GM13976 (cell line): ENCODE results near the gene NCAM2.

Experiments
- DNase-seq: peaks from one replicate; pipeline ENCODE4 v3.0.0; 2012; ENCODE audit warnings: low spot score
- in situ Hi-C: fragments of 300-500 bp; cut with MboI; formaldehyde crosslinking; loops from one replicate; pipeline ENCODE4 v1.12.0; 2022; ENCODE audit warnings: low sequenced_read_pairs, mixed read lengths, inconsistent platforms; ENCODE audit not compliant: unreplicated experiment
- TF ChIP-seq, protein P1 (sequence below): IDR thresholded peaks from 2 replicates; pipeline ENCODE4 v1.5.1; 2012; ENCODE audit warnings: borderline replicate concordance, mild to moderate bottlenecking; ENCODE audit not compliant: insufficient read depth; ENCODE audit errors: extremely low read depth, missing control alignments, control extremely low read depth

NCAM2 gene

DNA sequence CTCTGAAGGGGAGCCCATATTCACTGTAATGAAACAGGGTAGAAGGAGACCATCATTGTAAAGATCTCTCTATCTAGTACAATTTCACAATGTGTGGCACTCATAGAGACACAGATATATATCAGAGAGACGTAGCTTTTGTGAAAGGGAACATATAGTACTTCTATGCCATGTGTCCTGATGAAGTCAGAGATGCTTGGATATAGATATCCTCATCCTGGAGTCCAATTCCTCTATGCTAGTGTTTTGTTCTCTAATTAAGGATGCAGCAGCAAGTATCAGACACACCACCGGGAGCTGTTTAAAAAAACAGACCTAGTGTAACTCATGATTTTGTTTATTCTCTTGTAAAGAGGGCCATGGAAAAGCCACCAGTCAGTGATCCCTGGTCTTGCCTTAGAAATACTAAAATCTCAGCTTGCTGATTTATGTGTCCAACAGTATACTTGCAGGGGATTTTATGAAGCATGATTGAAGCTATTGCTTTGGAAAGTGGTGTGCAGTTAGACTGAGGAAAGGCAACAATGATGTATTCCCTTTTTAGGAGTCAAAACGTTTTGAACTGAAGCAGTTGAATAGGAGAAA lies 2.5 kb downstream of the NCAM2 start:
- TF ChIP-seq, protein P1, sequence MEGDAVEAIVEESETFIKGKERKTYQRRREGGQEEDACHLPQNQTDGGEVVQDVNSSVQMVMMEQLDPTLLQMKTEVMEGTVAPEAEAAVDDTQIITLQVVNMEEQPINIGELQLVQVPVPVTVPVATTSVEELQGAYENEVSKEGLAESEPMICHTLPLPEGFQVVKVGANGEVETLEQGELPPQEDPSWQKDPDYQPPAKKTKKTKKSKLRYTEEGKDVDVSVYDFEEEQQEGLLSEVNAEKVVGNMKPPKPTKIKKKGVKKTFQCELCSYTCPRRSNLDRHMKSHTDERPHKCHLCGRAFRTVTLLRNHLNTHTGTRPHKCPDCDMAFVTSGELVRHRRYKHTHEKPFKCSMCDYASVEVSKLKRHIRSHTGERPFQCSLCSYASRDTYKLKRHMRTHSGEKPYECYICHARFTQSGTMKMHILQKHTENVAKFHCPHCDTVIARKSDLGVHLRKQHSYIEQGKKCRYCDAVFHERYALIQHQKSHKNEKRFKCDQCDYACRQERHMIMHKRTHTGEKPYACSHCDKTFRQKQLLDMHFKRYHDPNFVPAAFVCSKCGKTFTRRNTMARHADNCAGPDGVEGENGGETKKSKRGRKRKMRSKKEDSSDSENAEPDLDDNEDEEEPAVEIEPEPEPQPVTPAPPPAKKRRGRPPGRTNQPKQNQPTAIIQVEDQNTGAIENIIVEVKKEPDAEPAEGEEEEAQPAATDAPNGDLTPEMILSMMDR = no peak
- no peak for DNase-seq
- in situ Hi-C loops = no loop called here

DNA sequence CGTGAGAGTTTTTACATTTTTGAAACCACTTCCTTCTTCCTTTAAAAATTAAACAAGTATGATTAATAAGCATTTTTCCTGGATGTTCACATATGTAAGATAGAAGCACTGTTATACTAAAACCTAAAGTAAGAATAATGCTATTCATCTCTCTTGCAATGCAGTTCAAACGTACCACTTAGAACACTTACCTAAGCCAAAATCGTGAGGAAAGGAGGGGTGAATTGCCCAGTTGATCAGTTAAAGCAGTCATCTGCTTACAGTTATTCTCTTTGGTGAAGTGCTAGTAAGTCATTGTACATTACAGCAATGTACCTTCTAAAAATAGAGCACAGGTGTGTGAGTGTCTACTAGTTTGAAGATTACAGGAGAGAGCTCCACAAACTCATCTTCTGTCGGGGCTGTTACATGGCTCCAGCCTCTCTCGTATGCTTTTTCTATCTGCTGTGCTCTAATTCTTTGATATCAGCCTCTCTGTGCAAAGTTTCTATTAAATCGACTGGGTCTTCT lies 3.4 kb downstream of the NCAM2 start:
- in situ Hi-C loops = no loop called here
- DNase-seq = no peak
- TF ChIP-seq, protein P1 = no peak

DNA sequence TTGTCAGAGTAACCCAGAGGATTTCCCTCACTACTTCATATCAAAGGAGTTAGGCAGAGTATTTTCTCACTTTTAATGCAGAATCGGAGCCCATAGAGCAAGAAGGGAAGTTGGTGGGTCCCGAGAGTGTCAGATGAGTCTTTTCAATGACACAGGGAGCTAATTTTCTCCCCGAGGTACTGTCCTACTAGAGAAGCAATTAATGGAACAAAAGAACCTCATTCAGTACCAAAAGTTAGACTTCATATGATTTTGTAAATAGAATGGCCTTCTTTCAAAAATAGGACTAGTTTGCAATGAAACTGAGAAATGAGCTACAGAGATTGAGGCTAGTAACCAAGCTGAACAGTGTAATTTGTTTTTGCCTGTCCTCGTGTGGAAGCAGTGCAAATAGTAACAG lies 3.9 kb downstream of the NCAM2 start:
- TF ChIP-seq, protein P1 = no peak
- DNase-seq = no peak
- in situ Hi-C loops = no loop called here

DNA sequence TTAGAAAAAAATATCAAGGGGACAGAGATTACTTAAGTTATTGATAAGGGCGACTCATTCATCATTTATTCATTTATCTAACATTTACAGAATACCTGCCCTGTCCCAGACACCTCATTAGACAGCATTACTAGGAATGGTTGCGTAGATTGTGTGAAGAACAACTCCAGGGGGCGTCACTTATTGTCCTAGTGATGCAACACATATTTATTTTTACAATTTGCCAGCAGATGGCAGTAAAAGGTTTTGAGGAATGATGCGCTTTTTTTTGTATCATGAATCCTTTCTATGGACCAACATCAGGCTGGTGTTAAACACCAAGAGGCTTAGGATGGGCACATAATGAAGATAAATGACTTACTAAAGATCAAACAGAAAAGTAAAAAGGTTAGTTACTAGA lies 5.5 kb downstream of the NCAM2 start:
- in situ Hi-C loops = no loop called here
- TF ChIP-seq, protein P1 = peak; percentile 12
- no peak for DNase-seq

DNA sequence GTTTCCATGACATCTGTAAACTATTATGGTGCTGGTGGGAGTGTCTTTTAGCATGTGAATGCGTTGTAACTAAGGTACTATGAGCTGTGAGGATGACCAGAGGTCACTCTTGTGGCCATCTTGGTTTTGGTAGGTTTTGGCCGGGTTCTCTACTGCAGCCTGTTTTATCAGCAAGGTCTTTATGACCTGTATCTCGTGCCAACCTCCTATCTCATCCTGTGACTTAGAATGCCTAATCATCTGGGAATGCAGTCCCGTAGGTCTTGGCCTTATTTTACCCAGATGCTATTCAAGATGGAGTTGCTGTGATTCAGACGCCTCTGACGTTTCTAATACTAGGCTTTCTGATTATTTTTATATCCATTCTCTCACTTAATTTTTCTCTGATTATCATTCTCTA lies 9.4 kb downstream of the NCAM2 start:
- DNase-seq = no peak
- TF ChIP-seq, protein P1 = no peak
- in situ Hi-C loops = no loop called here

DNA sequence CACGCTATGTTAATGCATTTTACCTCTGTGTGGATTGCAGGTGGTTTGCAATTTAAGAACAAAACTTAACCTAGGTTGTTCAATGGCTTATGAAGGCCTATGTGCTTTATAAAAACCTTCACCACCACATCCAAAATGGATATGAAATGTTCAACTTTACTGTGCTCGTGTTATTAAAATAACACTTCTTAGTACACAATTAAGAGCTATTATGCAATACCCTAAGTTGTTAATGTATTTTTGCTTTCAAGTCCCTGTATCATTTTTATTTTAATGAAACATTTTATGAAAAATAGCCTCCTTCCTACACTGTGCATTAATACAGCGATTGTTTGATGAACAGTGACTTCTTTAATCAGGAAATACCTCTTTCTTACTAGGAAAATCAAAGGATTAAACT lies 12.0 kb downstream of the NCAM2 start:
- TF ChIP-seq, protein P1 = no peak
- DNase-seq = no peak
- in situ Hi-C loops = no loop called here
